Measurements from ENCODE around the gene RAPSN. TPM values are rescaled to one million over a fixed set of nuclear protein-coding genes. Genes with fewer than 3 reads are reported as not detected.

RAPSN gene
- total RNA-seq, 1 donor, result 0.42 TPM

Other genes with a start within 250 kb of the RAPSN start
- 21.8 TPM for gene DDB2, start 234.2 kb downstream of the RAPSN start, total RNA-seq
- 9.2 TPM for gene ACP2, start 200.3 kb downstream of the RAPSN start, total RNA-seq
- 1.4 TPM for gene NR1H3, start 191.1 kb downstream of the RAPSN start, total RNA-seq
- gene MADD, start 179.0 kb downstream of the RAPSN start, total RNA-seq, result 87.8 TPM
- 0.21 TPM for gene MYBPC3, start 96.4 kb downstream of the RAPSN start, total RNA-seq
- gene SPI1, start 70.6 kb downstream of the RAPSN start, total RNA-seq, result 202 TPM
- gene SLC39A13, start 40.5 kb downstream of the RAPSN start, total RNA-seq, result 13.4 TPM
- 48.7 TPM for gene PSMC3, start 22.7 kb downstream of the RAPSN start, total RNA-seq
- gene CELF1, start 104.0 kb upstream of the RAPSN start, total RNA-seq, result 142 TPM
- gene PTPMT1, start 116.5 kb upstream of the RAPSN start, total RNA-seq, result 57.9 TPM
- gene KBTBD4, start 129.8 kb upstream of the RAPSN start, total RNA-seq, result 43.7 TPM
- 35.3 TPM for gene NDUFS3, start 129.9 kb upstream of the RAPSN start, total RNA-seq
- gene FAM180B, start 137.5 kb upstream of the RAPSN start, total RNA-seq, result not detected
- gene C1QTNF4, start 145.3 kb upstream of the RAPSN start, total RNA-seq, result 0.31 TPM
- gene MTCH2, start 193.4 kb upstream of the RAPSN start, total RNA-seq, result 16.7 TPM